ENCODE data around the gene ELAVL2.
A peak's percentile ranks its signal among the peaks of the same experiment; 100 is the strongest.

The ELAVL2 gene

DNA sequence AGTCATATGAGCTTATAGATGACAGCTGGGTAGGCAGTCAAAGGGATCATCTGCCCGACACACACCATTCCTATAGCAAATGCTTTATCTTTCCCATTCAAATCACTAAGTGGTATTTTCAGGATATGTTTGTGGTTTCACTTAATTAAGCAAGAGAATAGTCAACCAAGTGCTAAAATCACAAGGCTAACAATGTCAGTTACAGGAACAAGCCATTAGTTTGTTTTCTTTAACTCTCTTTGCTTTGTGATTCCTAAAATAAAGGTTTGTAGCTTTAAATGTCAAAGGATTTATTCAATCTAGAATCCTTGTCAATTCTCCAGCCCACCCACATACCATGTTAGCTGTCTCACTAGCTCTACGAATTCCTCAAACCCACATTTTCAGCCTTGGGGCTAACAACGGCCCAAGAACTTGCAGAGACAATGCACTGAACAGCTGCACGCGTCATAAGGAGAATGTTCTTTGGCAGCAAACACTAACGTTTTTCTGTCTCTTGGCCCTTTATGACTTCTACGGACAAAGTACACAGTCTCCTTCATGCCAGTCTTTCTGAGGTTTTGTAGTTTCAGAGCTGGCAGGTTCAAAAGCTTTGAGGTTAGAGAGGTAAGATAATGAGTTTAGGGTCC lies 56.6 kb downstream of the ELAVL2 start:
- peak; percentile 93 for DNase-seq (ENCODE audit: low read depth, low spot score)

DNA sequence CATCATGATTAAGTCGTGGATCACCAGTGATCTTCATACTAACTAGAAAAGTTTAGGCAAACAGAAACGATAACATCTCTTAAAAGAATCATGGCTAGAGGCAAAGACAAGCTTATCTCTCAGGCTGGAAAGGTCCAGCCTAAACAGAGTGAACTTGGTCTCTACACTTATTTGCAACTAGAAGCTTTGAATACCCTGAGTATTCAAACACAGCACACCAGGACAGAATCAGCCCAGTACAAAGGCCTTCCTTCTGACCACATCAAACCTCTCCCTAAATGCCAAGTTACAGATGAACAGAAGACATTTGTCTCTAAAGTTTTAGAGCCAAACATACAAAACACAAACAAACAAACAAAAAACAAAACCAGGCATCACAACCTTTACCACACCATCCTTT lies 57.2 kb downstream of the ELAVL2 start:
- peak; percentile 13 for DNase-seq (ENCODE audit: low read depth, low spot score)

DNA sequence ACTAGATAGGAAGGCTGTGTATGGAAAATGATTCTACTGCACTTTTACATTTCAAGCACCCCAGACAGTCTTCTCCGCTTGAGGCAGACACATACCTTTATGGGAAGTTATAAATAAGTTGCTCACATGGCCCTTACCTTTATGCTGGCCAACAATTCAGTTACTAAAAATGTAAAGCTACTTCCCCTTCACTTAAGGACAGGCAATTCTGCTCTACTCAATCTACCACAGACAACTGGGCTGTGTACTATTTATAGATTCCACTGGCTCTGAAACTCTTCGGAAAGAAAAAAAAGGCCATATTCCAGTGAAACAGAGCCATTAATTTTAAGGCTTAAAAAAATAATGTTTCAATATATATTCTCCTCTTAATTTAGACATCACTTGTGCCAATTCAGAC lies 59.4 kb downstream of the ELAVL2 start:
- DNase-seq (ENCODE audit: low read depth, low spot score): no peak

DNA sequence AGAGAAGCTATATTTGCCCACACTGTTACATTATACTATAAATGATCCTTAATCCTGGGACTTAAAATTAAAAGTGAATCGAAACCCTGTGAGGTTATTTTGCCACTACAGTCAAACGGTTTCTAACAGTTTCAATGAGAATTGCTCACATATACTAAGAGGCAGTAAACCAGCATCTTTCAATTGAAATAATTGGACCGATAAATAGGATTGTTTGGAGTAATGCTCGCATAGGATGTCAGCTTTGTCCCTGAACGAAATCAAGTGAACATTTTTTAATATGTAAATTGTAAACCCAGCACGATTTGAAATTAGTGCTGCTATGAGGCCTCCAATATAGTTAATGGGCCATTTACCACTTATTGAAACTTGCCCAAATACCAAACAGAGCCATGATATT lies 60.5 kb downstream of the ELAVL2 start:
- DNase-seq (ENCODE audit: low read depth, low spot score): no peak

DNA sequence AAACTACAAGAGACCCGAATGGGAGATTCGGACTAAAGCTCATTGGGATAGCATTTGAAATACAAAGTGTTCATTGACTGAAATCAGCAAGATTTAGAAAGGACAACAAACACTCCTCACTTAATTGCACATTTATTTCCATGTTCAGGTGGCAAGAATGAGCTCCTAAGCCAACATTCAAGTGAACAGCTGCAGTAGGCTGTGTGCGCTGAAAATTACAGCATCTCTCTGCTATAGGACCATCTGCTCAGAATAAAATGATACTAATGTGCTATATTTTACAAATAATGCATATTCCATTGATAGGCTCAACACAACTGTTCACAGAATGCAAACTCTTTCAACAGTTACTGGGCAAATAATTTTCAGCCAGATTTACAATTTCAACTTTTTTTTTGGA lies 61.8 kb downstream of the ELAVL2 start:
- no peak for DNase-seq (ENCODE audit: low read depth, low spot score)

DNA sequence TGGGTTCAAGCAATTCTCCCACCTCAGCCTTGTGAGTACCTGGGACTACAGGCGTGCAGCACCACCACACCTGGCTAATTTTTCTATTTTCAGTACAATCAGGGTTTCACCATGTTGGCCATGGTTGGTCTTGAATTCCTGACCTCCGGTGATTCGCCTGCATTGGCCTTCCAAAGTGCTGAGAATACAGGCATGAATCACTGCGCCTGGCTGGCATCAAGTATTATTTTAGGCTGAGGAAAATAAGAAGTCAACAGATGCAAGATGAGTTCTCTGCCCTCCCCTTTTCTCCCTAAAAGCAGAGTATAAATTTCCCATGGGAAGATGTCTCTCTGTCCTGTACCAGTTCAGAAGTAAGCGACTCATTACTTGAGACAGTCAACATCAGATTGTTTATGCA lies 71.5 kb downstream of the ELAVL2 start:
- peak; percentile 2 for DNase-seq (ENCODE audit: low read depth, low spot score)

DNA sequence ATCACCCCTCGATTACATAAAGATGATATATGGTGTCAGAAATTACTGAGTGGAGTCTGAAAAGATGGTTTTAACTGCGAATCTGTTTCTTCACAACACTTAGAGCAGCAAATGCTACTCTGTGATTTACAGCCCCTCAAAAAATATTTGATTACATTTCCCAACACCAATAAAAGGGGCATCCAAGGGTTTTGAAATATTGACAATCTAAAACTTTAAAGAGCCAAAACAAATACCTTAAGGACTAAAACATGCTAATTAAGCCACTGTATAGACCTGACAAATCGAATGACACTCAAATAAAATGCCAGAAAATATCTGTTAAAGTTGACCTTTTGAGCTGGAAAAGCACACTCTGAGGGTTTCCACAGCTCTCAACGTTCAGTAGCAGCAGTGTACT lies 73.2 kb downstream of the ELAVL2 start:
- DNase-seq (ENCODE audit: low read depth, low spot score): no peak

DNA sequence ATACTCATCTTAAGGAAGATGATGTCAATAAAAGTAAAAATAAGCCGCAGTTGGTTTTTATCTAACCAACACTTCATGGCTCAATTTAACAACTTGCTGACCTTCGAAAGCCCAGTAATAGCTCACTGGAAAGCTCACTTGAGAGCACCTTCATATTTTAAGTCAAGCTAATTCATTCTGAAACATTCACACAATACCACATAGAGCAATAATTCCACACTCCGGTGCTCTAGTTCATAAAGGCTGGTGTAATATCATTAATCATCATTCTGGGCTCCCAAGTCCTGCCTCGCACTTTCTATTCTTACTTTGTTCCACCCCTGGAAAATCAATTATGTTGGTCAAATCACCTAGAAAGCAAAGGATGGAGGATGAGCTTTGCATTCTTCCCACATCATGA lies 74.4 kb downstream of the ELAVL2 start:
- no peak for DNase-seq (ENCODE audit: low read depth, low spot score)

DNA sequence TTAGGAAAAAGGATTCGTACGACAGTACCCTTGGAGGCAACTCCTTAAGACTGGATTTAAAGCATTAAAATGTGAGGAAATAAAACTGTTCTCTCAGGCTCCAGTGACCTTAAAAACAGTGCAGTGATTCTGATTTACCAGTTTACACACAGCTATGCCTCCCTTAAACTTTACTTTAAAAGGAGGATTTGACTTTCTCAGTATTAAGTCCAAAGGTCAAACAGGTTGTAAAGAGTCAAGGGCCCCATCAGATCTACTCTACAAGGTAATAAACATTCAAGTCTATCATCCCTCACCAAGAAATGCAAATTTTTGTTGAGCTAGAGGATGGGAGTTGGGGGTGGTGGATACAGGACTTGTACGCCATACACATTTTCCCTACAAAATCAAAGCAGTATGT lies 75.2 kb downstream of the ELAVL2 start:
- no peak for DNase-seq (ENCODE audit: low read depth, low spot score)

DNA sequence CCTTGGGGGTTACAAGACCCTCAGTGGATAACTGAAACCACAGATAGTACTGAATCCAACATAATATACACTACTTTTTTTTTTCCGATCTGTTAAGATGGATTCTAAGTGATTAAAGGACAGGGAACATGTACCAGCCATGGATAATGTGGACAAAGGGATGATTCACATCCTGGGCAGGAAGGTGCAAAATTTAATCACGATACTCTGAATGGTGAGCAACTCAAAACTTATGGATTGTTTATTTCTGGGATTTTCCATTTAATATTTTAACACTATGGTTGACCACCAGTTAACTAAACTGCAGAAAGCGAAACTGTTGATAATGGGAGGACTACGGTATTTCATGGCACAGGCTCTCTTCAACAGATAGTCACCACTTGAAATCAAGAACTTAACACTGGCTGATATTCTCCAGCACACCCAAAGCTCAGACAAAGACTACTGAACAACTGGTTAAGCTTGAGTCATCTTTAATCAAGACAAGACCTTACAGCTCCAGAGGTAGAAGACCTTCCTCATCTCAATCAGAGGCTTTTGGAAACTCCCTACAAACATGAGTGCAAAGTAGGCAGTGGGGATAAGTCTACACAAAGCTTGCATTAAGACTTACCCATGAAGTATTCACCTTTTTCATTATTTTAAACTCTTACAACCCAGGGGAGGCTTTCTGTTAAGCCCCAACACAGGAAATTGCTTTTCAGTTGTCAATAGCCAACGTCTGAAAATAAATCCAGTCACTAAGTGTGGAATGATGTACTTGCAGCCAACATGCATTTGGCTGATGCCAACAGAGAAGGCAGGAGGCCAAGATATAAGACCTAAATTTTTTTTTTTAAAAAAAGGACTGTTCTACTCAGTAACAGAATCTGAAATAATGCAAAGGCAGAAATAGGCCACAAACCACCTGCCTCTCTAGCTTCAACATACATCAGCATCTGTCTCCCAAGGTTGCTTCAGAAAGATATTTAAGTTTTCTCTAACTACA lies 78.7 kb downstream of the ELAVL2 start:
- peak; percentile 5 for DNase-seq (ENCODE audit: low read depth, low spot score)

DNA sequence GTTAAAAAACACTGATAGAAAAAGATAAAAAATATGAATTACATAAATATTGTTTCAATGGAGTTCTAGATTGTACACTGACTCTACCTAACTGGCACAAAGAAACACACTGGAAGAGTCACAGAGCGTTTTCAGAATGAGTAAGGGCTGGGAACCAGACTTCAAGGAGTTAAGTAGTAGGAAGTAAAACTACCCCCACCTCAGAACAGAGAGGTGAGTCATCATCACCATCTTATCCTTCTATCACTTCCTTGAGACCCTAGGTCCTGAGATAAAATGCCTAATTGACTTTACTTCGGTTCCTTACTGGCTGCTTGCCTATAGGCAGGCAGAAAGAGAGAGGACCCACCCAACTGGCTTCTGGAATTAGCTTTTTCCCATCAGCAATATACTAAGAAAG lies 79.7 kb downstream of the ELAVL2 start:
- no peak for DNase-seq (ENCODE audit: low read depth, low spot score)

DNA sequence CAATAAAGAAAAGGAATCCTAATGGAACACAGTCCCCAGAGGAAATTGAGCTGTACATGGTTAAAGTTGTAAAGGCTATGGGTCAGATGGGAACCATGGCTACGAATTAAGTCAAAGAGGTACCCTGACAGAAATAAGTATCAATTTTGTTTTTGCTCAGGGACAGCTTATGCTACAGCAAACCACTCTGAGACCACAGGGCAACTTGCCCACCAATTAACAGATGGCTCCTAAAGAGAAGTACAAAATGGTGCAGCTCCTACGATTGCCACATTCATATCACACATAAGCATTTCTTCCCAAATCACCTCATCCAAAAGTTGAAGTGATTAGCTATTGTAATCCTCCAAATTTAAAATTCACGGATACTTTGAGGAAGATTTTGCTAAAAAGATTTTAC lies 83.0 kb downstream of the ELAVL2 start:
- DNase-seq (ENCODE audit: low read depth, low spot score): no peak

DNA sequence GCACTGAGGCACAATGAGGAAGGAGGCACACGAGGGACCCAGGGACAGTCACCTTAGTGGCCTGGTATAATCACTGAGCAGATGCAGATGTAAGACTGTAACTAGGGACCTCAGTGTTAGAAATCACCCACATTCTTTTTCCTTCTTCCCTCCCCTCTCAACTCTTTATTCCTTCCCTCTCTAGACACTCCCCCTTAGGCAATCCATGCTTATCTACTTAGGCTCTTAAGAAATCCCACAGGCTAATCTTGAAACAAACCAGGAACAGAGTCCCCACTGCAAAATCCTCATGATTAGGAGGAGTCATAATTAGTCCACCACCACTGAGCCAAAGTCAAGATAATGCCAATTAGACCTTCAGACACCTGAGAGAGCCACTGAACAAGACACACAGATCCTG lies 84.7 kb downstream of the ELAVL2 start:
- no peak for DNase-seq (ENCODE audit: low read depth, low spot score)

DNA sequence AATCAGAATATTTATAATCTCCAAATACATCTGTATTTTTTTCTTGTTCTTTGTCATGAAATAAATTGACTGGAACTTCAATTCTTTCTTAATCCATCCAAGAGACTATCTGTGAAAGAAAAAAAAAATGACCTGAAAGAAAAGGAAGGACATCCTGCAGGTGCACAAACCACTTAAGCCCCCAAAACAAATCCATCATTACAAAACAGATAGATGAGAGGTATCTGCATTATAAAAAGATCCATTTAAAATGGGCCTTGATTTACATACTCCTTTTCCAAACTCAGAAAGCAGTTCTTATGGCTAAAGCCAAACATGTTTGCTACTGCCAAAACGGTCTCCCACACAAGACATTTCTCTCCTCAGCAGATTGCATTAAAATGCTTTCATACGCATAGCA lies 85.5 kb downstream of the ELAVL2 start:
- DNase-seq (ENCODE audit: low read depth, low spot score): no peak

DNA sequence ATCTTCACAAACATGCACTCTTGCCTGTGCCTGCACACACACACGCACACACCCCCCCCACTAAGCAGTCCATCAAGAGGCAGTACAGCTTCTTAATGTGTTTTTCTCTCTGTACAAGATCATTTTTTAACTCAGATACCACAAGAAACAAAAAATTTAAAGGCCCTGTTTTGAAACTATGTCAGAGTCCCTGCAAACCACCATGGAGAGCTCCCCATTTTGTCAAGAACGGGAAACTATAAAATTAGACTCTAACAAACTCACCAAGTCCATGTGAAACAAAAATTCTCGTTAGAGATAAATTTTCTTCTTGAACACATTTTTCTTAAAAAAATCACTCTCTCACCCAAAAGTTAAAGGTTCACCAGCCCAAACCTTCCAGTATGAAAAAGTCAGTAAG lies 86.3 kb downstream of the ELAVL2 start:
- no peak for DNase-seq (ENCODE audit: low read depth, low spot score)

DNA sequence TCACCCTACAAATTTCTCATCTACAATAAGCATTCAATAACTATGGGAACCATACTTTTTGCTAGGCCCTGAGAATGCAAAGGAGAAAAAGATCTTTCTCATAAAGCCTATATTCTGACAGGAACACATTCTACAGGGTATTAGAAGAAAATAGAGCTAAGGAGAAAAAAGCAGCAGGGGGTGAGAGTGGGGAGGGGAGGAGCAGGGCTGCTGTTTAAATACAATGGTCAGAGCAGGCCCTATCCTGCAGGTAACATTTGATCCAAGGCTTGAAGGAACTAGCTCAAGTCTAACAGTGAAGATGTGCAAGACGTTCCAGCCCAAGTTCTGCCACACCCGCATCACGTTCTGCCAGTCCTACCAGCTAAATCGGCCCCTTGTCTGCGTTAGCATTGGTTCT lies 89.7 kb downstream of the ELAVL2 start:
- no peak for DNase-seq (ENCODE audit: low read depth, low spot score)

DNA sequence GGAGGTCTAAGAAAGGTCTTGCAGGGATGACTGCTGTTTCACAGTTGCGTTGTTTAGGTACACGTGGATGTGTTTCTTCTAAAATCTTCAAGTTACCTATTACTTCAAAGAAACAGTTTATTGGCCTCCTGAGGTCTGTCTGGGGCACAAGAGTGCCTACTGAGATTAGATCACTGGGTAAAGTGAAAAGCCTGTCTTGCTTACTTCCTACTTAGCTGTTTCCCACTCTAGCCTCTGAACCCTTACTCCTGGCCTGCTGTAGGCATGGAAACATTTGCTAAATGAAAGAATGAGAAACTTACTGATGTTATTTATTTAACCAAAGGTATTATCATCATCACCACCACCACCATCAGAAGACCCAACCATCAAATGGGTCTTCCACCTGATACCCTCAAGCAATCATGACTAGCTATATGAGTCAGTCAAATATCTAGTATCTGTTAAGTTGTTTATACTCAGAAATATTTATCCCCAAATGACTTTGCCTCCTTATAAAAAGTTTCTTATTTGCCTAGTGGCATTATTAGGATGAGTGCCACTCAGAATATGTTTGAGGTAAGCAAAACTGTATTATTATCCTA lies 92.5 kb downstream of the ELAVL2 start:
- no peak for DNase-seq (ENCODE audit: low read depth, low spot score)

DNA sequence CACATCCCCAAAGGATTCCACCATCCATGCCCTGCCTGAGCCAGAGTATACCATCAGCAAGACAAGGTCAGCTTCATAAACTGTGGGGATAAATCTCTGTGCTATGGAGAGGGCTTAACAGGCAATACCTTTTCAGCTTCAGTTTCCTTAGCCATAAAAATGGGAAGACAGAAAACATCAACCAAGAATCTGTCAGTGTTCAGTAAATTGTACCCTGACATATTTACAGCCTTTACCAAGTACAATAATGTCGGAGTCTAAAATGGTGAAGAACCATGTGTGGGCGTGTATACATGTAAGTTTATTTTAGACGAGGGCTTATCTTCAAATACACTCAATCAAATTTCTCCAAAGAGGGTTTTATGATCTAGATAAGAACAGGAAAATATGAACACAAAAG lies 94.7 kb downstream of the ELAVL2 start:
- DNase-seq (ENCODE audit: low read depth, low spot score): no peak

DNA sequence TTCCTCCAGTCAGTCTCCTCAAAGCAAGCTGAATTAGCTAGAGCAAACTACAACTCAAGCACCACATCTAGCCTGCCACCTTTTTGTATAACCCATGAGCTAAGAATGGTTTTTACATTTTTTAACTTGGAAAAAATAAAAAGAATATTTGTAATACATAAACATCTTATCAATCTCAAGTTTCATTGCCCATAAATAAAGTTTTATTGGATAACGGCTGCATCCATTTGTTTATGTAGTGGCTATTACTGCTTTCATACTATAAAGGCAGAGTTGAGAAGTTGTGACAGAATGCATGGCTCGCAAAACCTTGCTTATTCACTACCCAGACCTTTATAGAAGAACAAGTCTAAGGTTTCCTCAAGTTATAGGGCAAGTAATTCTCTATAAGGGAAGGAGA lies 95.7 kb downstream of the ELAVL2 start:
- DNase-seq (ENCODE audit: low read depth, low spot score): no peak

DNA sequence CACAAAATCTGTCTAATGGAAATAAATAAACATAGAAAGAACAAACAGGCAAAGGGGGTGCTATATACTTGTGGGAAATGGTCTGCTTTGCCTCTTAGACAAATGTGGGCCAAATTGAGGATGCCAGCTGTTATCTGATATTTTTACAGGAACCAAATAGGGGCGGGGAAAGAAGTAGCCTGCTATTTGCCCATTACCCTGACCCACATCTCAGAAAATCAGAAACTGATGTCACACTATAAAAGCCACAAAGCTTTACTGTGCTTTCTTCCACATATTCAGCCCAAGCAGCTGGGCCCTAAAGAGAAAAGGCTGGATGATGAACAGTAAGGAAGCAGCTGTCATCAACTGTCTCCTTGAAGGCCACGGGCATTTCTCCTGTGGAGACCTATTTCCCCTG lies 97.3 kb downstream of the ELAVL2 start:
- DNase-seq (ENCODE audit: low read depth, low spot score): no peak

DNA sequence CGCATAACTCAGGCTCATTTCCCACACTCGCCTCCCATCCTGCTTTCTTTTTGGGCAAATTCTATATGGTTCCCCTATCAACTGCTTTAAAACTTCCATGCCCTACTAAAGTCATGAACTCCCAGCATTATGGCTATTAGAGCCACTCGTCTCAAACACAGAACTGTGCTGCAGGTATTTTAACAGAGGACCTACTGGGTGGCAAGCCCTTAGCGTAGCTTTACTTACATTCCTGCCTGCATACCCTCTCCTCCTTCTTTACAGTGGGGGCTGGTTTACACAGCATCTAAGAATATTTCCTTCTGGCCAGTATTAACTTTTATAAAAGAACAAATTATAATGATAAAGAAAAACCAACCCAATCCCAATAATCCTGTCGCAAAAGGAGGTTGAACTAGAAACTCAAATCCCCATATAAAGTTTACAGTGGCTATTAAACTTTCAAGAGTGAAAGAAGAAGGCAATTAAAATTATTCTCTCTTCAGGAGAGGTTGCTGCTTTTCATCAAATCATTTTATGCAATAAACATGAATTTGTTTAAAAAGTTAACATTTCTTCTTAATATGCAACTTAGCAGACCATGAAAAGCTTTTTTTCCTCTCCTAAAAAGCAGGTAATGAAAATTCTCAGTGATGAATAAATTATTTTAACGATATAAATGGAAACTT lies 100.6 kb downstream of the ELAVL2 start:
- DNase-seq (ENCODE audit: low read depth, low spot score): no peak

DNA sequence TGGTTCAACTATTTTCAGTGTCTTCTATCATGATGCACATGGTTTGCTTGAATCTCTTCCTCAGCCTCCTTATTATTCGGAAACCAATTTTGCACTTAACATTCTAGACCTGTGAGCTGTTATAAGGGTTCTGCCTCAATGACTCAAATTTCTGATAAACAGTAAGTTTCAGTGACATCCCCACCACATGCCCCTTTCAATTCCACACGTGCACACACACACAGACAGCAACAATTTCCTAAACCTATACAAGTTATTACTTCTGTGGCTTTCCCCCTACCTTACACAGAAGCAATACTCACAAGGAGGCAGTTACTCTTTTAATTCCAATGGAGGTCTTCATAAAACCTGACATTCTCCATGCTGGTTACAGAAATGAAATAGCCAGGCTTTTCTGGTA lies 102.4 kb downstream of the ELAVL2 start:
- no peak for DNase-seq (ENCODE audit: low read depth, low spot score)

Data from astrocyte of the hippocampus (primary cell).